ENCODE measurements around the gene PEBP1.

DNA sequence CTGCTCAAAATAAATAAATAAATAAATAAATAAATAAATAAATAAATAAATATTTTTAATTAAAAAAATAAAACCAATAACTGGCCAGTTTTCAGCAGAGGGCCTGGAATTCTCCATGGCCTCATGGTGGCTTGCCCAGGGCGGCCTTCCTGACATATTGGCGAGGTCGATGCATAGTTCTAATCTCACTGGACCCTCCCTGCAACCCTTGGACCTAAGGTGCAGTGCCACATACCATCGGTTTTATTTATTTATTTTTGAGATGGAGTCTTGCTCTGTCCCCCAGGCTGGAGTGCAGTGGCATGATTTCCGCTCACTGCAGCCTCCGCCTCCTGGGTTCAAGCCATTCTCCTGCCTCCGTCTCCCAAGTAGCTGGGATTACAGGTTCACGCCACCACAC, 28.2 kb upstream of the PEBP1 start:
- TF ChIP-seq EZH2phosphoT487 (IDR thresholded peaks at IDR 0.05; ENCODE audit: insufficient read depth, low read depth): no peak
- TF ChIP-seq EZH2 (IDR thresholded peaks at IDR 0.05; ENCODE audit: insufficient read depth, poor library complexity, severe bottlenecking): no peak
